Measurements from ENCODE around the gene IRF5.

IRF5 gene

GRCh38 chr7:128974241-128974934 lies 36.7 kb downstream of the IRF5 start:
- Histone ChIP-seq H3K9me3 (ENCODE audit: control insufficient read depth, insufficient read depth, low read length) (no peaks in the 10 kb centered on the region), H3K79me2 (ENCODE audit: control insufficient read depth, low read length) (no peaks in the 10 kb centered on the region), H3K36me3 (ENCODE audit: control insufficient read depth, low read length) (peaks cover 90% of the 10 kb centered on the region), H3K27ac (ENCODE audit: low read depth, low read length) (no peak overlapping the region), H4K20me1 (ENCODE audit: control insufficient read depth, insufficient read depth, low read depth, low read length) (no peaks in the 10 kb centered on the region), H3K4me2 (ENCODE audit: low read length) (no peak overlapping the region), H3F3A (ENCODE audit: control insufficient read depth, insufficient read depth) (no peaks in the 10 kb centered on the region), H3K4me3 (ENCODE audit: low read length) (no peak overlapping the region), H3K9me2 (replicated peaks; ENCODE audit: control insufficient read depth, low read length) (no peaks in the 10 kb centered on the region), H3K4me1 (ENCODE audit: control insufficient read depth, low read length) (no peaks in the 10 kb centered on the region), H3K27me3 (ENCODE audit: control insufficient read depth, low read length) (no peaks in the 10 kb centered on the region)
- TF ChIP-seq EZH2phosphoT487 (IDR thresholded peaks at IDR 0.05; ENCODE audit: borderline replicate concordance, low read length) (no peak), CTCF (IDR thresholded peaks at IDR 0.05; ENCODE audit: low read depth, low read length, poor library complexity, severe bottlenecking) (no peak)

GRCh38 chr7:128982105-128982504 lies 44.4 kb downstream of the IRF5 start:
- Histone ChIP-seq H3F3A (ENCODE audit: control insufficient read depth, insufficient read depth) (no peaks in the 10 kb centered on the region), H4K20me1 (ENCODE audit: control insufficient read depth, insufficient read depth, low read depth, low read length) (no peaks in the 10 kb centered on the region), H3K27me3 (ENCODE audit: control insufficient read depth, low read length) (no peaks in the 10 kb centered on the region), H3K9me2 (replicated peaks; ENCODE audit: control insufficient read depth, low read length) (no peaks in the 10 kb centered on the region), H3K9me3 (ENCODE audit: control insufficient read depth, insufficient read depth, low read length) (no peaks in the 10 kb centered on the region), H3K4me1 (ENCODE audit: control insufficient read depth, low read length) (no peaks in the 10 kb centered on the region), H3K79me2 (ENCODE audit: control insufficient read depth, low read length) (no peaks in the 10 kb centered on the region), H3K4me3 (ENCODE audit: low read length) (no peak overlapping the region), H3K27ac (ENCODE audit: low read depth, low read length) (no peak overlapping the region), H3K4me2 (ENCODE audit: low read length) (no peak overlapping the region), H3K36me3 (ENCODE audit: control insufficient read depth, low read length) (peaks cover 90% of the 10 kb centered on the region)
- TF ChIP-seq CTCF (IDR thresholded peaks at IDR 0.05; ENCODE audit: low read depth, low read length, poor library complexity, severe bottlenecking) (no peak), EZH2phosphoT487 (IDR thresholded peaks at IDR 0.05; ENCODE audit: borderline replicate concordance, low read length) (no peak)

GRCh38 chr7:128985660-128986059 lies 47.9 kb downstream of the IRF5 start:
- no peak overlapping the region for H3K4me2 ChIP-seq (ENCODE audit: low read length)
- H3F3A ChIP-seq (ENCODE audit: control insufficient read depth, insufficient read depth) = no peaks in the 10 kb centered on the region
- H3K9me3 ChIP-seq (ENCODE audit: control insufficient read depth, insufficient read depth, low read length) = no peaks in the 10 kb centered on the region
- no peaks in the 10 kb centered on the region for H3K79me2 ChIP-seq (ENCODE audit: control insufficient read depth, low read length)
- H3K4me3 ChIP-seq (ENCODE audit: low read length) = no peak overlapping the region
- H3K36me3 ChIP-seq (ENCODE audit: control insufficient read depth, low read length) = peaks cover 94% of the 10 kb centered on the region
- H3K4me1 ChIP-seq (ENCODE audit: control insufficient read depth, low read length) = no peaks in the 10 kb centered on the region
- no peaks in the 10 kb centered on the region for H3K9me2 ChIP-seq (replicated peaks; ENCODE audit: control insufficient read depth, low read length)
- no peaks in the 10 kb centered on the region for H3K27me3 ChIP-seq (ENCODE audit: control insufficient read depth, low read length)
- TF ChIP-seq EZH2phosphoT487 (IDR thresholded peaks at IDR 0.05; ENCODE audit: borderline replicate concordance, low read length) (no peak), CTCF (IDR thresholded peaks at IDR 0.05; ENCODE audit: low read depth, low read length, poor library complexity, severe bottlenecking) (no peak)
- H4K20me1 ChIP-seq (ENCODE audit: control insufficient read depth, insufficient read depth, low read depth, low read length) = no peaks in the 10 kb centered on the region
- no peak overlapping the region for H3K27ac ChIP-seq (ENCODE audit: low read depth, low read length)
